Activated T-cell treated with anti-CD3 and anti-CD28 coated beads for 24 hours (primary cell): ENCODE results near the gene RPL3.
A peak's percentile ranks its signal among the peaks of the same experiment; 100 is the strongest.

Source experiments
- DNase-seq: peaks from one replicate; pipeline ENCODE4 v3.0.0-alpha.2; 2020; ENCODE audit warnings: low read depth

The RPL3 gene

DNA sequence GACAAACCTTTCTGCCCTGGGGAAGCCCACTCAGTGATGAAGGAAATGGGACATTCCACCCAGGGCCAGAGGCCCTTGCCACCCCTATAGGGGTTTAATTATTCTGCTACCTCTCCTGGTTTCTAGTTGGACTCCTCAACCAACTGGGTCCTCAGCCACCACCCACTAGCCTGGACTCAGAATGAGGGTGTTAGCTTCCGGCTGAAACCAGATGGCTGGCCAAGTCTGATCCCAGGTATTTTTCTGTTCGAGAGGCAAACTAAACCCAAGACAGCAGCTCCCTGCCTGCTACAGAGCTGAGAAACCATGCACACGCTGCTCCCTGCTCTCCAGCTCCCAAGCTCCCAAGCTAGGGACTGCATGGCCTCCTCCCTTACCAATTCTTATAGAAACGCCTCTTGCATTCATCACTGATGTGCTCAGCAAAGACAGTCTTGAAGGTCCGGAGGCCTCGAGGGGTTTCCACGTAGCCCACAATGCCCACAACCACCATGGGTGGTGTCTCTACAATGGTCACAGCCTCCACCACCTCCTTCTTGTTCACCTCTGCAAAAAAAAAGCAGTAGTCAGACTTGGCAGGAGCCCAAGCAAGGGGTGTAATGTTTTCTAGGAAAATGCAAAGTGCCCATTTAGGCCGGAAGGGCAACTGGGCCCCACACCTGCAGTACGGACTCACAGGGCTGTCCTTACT is 2.2 kb downstream of the RPL3 start:
- no peak for DNase-seq

DNA sequence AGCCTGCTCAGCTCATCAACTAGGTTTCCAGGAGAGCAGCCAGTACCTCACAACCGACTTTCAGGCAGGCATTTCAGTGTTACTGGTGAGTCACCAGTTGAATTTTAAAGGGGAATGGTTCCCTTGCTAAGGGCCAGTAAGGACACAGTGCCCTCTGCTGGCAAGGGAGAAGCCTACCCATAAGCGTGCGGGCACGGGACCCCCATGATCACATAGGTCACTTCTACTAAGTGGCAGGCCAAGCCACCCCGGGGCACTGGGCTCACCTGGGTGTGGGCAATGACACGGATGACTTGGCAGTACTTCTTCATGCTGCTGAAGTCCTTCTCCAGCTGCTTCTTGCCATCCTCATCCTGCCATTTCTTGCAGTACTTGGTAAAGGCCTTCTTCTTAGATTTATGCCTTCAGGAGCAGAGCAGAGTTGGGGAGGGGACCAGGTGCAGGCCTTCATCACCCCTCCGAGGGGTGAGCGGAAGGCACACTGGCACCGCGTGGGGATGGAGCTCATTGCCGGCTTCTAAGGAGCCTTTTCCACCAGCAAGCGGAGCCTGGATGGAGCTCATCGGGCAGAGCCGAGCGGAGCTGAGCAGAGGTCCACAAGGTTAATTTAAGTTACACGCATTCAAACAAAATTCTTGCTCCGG is 2.9 kb downstream of the RPL3 start:
- peak; percentile 74 for DNase-seq

DNA sequence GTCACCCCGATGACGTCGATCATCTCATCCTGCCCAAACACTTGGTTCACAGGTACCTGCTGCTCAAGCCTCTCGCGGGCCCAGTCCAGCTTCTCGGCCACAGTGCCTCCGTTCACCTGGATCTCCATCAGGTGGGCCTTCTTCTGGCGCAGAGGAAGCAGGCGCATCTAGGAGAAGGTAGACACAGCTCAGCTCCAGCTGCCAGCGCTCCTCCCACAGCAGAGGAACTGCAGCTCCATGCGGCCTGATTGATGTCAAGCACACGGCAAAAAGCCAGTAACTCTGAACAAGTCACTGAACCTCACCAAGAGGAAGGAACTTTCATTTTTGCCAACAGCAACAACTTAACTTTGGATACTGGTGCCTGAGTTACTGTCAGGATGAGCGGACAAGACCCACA is 4.0 kb downstream of the RPL3 start:
- DNase-seq, result no peak

DNA sequence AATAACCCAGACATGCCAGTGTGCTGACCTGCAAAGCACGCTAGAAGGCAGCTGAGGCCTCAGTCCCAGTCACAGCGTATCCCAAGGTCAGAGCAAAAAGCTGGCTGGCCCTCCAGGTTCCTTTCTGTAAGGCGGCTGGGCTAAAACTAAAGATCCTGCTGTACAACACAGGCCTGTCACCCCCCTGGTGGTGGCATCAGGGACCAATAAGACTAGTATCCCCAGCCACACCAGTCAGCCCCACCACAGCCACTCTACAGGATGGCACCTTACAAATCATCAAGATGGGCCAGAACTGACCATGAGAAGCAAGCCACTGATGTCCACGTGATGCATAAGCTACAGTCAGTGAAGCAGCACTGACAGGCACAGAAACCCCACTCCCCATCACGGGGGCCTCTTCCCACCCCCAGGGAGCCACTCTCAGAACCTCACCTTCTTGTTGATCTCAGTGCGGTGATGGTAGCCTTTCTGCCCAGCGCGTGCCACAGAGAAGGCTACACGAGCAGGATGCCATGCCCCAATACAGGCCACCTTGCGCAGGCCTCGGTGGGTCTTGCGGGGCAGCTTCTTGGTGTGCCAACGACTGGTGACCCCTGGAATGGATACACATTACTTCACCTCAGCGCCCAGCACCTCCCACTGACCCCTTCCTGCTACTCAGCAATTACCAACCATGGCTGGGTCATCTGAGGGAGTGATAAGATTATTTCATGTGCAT is 5.0 kb downstream of the RPL3 start:
- no peak for DNase-seq

- DNase-seq, result no peak
These were observed 6.0 kb downstream of the RPL3 start for GRCh38 chr22:39313258-39314001.

DNA sequence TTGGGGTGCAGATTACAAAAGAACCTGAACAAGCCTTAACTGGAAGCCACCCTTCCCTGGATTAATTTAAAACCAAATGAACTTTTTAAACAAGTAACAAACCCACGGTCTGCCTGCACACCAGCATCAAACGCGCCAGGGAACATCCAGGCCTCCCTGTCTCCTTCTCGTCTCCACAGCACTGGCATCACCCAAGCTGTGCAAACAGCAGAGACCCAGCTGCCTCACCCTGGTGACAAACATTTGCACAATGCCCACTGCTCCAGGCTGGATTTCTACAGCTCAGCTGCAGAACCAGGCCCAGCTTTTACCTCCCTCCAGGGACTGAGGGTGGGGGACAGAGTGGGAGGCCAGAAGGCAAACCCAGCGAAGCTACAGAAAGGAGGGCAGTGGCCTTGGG is 7.0 kb downstream of the RPL3 start:
- DNase-seq, result no peak

GRCh38 chr22:39311592-39312400 is 7.6 kb downstream of the RPL3 start:
- DNase-seq, result no peak

DNA sequence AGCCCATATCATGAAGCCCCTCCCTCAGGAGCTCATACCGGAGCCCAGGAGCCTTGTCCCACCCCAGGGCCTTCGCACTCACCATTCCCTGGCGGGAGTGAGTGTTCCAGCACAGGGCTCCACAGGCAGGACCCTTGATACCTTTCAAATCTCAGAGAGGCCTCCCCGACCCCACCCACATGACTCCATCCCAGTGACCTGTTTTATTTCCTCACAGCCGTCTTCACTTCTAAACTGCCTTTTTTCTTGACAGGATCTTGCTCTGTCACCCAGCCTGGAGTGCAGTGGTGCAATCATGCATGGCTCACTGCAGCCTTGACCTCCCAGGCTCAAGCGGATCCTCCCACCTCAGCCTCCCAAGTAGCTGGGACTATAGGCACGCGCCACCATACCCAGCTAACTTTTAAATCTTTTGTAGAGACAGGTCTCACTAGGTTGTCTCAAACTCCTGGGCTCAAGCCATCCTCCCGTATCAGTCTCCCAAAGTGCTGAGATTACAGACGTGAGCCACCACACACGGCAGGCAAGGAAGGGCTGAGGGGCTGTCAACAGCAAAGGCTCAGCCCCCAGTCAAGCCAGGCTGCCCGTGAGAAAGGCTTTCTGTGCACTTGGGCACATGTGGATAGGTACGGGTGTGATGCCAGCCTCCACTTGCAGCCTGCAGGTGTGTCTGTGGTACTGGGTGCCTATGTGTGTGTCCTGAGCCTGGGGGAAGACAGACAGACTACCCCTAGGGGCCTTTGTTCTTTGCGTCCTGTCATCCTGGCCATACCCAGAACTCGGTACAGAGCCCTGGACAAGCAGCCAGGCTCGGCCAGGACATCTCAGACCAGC is 9.3 kb downstream of the RPL3 start:
- no peak for DNase-seq

DNA sequence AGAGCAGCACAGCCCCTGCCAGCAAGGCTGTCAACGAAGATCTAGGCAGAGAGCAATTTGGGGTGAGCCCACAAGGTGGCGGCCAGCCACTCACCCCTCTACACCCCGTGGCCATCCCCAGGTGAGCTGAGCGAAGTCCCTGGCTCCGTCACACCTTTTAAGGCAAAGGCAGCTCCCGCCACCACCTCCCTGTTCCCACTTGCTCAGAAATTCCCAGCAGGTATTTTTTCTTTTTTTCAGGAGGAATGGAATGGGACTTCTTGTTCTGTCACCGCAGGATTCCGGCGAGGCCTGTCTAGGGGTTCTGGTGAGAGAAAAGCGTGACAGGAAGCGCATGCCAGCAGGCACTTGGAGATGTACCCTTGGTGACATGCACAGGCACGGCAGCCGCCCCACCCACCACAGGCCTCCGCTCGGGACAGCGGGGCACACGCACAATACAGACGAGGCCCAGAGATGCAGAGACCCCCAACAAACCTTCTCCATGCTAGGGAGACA is 10.0 kb downstream of the RPL3 start:
- DNase-seq, result no peak

GRCh38 chr22:39308614-39309363 is 10.6 kb downstream of the RPL3 start:
- DNase-seq, result no peak

DNA sequence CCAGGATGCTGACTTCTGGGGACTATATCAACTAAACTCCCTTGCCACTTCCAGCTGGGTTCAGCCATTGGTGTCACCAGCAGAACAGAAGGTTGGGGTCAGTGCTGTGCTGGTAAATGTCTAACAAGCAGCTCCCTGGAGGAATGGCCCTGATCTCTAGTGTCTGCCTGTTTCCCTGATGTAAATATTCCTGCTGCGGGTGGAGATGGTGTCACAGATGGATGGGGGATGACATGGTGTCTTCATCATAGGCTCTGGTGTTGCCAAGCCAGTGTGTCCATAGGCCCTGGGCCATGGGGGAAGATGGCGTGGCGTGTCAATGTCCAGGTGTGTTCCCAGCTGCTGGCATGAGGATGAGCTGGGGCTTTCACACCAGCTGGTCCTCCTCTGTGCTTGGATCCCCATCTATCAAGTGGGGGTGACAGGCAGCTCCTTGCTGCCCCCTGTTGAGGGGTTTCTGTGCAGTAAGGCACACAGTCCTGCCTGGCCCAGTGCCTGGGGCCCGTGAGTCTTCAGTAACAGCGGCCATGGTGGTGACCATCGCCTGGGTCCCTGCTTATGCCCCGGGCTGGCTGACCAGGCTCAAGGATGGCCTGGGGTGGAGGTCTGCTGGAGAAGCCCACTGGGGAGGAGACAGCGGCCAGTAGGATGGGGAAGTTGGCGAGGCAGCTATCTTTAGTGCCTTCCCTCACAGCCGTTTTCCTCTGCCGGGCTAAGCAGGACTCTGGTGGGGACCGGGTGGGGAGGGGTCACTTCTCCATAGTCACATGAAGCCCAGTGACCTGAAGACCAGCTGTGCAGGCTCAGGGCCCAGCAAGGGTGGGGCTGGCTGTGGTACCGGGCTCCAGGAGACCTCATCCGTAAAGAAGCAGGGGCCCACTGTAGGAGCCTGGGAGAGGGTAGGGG is 12.7 kb downstream of the RPL3 start:
- DNase-seq, result peak; percentile 38

- no peak for DNase-seq
These were observed 15.3 kb downstream of the RPL3 start for GRCh38 chr22:39303892-39304671.

DNA sequence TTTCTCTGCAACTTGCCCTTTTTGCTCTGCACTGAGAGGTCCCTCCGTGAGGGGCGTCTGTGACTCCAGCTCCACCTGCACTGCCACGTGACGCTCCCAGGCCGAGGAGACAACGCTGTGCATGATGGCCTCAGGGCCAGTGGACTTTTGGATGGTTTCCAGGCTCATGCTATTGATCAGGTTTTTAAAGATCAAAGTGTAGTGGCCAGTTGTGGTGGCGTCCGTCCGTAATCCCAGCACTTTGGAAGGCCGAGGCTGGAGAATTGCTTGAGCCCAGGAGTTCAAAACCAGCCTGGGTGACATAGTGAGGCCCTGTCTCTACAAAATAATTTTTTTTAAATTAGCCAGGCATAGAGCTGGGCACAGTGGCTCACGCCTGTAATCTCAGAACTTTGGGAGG is 16.1 kb downstream of the RPL3 start:
- no peak for DNase-seq

GRCh38 chr22:39302431-39302960 is 16.9 kb downstream of the RPL3 start:
- DNase-seq, result no peak

DNA sequence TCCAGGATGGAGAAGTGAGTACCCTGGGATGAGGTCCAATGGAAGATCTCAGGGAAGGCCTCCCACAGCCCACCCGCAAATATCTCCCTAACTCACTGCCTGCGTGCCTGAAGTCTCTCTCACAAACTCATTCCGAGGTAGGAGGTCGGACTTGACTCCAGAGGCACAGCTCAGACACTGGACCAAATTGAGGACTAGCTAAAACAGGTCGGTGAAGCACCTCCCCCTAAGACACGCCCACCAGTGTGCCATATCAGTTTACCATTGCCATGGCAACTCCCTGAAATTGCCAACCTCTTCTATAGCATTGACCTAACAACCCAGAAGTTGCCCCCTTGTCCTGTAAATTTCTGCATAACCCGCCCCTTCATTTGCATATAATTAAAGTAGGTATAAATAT is 17.5 kb downstream of the RPL3 start:
- DNase-seq, result no peak

- no peak for DNase-seq
These were observed 18.3 kb downstream of the RPL3 start for GRCh38 chr22:39301108-39301507.

DNA sequence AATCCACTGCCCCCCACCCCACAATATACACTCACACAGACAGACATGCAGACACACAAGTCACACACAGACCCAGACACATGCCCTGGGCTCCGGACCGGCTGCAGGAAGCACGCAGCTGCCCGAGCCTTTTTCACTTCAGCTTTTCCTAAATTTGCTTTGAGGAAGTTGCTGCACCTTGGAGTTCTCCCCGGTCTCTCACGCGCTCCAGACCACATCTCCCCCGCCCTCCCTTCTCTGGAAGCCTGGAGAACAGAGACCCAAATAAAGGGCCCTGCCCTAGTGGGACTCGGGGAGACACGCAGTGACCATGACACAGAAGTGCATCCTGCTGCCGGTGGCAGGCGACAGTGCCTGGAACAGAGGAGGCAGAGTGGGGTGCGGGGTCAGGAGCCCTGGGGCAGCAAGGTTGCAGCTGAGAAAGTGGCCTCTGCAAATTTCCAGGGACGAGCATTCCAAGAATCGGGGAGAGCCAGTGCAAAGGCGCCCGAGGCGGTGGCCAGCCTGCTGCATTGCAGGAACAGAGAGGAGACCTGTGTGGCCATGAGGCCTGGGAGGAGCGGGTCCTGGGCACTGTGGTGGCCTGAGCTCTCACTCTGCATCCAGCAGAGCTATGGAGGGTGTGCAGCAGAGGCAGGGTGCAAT is 19.1 kb downstream of the RPL3 start:
- no peak for DNase-seq
